Activated CD4-positive, alpha-beta memory T cell treated with anti-CD3 and anti-CD28 coated beads for 36 hours (primary cell): ENCODE data around the gene TBCD. TPM values are rescaled to one million over a fixed set of nuclear protein-coding genes. Genes with fewer than 3 reads are reported as not detected.
A peak's percentile ranks its signal among the peaks of the same experiment; 100 is the strongest.
"Not testable (repeated sequence)": the region's sequence is repeated elsewhere in the genome, so short reads cannot be mapped to it uniquely, and the experiment has no call there.

ENCODE experiments used
- CTCF ChIA-PET: fragments of 350-600 bp; sonication (Branson Sonifier 250); formaldehyde crosslinking; loops from one replicate; lab custom pipeline; 2021; ENCODE audit warnings: antibody characterized with exemption, inconsistent platforms; lab: Charles Lee
- POLR2A ChIA-PET: fragments of 350-600 bp; sonication (Branson Sonifier 250); formaldehyde crosslinking; loops from one replicate; lab custom pipeline; 2021; ENCODE audit warnings: antibody characterized with exemption; lab: Charles Lee
- DNase-seq: peaks from one replicate; pipeline ENCODE4 v3.0.0-alpha.2; 2020
- H3K27ac Mint-ChIP-seq: one replicate; pipeline ENCODE4 v1.8.0; 2021; ENCODE audit warnings: mixed read lengths
- H3K27me3 Mint-ChIP-seq: one replicate; pipeline ENCODE4 v1.8.0; 2021; ENCODE audit warnings: mixed read lengths
- H3K36me3 Mint-ChIP-seq: one replicate; pipeline ENCODE4 v1.8.0; 2021; ENCODE audit warnings: mixed read lengths
- H3K4me1 Mint-ChIP-seq: one replicate; pipeline ENCODE4 v1.8.0; 2021; ENCODE audit warnings: low read depth, mixed read lengths
- H3K4me3 Mint-ChIP-seq: one replicate; pipeline ENCODE4 v1.8.0; 2021; ENCODE audit warnings: mild to moderate bottlenecking, mixed read lengths
- H3K9me3 Mint-ChIP-seq: one replicate; pipeline ENCODE4 v1.8.0; 2021; ENCODE audit warnings: mixed read lengths
- intact Hi-C: fragments of 100-400 bp; cut with micrococcal nuclease; formaldehyde crosslinking; loops from one replicate; pipeline ENCODE4 v1.15.1; 2023
- total RNA-seq, 2 experiments: library from RNA; stranded (reverse); gene quantifications; one replicate each; pipeline ENCODE4 v1.2.3, GENCODE V29; 2021

TBCD gene
- total RNA-seq, 2 experiments from 2014 or later = 97.0 to 98.2 TPM

DNA sequence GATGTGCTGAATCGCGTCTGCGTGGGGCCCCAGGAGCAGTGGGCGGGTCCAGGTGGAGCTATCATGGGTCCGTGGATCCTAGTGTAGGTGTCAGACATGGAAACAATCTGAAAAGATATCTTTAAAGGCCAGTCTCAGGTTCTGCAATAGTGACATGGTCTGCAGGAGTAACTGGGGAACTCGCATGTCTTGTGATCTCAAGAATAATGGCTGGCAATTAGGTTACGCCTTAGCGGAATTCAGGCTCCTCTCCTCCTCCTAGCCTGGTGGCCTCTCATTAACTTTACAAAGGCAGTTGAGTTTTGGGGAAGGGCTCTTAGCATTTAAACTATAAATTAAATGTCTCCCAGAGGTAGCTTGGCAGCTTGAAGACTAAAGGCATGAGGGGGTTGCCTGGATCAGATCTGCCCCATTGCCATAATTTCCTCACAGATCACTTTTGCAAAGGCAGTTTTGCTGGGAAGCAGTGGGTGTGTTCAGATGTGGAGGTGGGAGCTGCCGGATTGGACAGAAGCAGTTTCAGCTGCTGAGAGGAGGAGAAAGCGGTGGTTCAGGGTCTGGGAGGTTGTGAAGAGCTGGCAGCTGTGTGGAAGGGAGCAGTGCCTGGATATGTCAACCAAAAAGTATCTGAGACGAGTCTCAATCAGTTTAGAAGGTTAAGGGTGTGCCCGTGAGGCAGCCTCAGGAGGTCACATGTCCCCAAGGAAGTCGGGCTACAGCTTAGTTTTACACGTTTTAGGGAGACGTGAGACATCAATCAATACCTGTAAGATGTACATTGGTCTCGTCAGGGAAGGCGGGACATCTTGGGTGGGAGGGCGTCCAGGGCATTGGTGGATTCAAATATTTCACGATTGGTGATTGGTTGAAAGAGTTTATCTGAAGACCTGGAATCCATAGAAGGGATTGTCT is 2.7 kb downstream of the TBCD start:
- ChIA-PET CTCF (interaction anchor here (0.8 to 1.9 kb wide), 3 partner anchors 9 to 21 kb away, joined by 3 to 5 read pairs (median 4); no protein-coding TSS in a partner anchor), POLR2A (no interaction called here)
- intact Hi-C loops = loop anchor here (5.0 to 10.0 kb wide), 2 partner anchors 107 to 660 kb away; partner anchors contain the start of genes FASN and WDR45B
- Mint-ChIP-seq H3K4me3 (no peak overlapping the region), H3K27ac (no peak overlapping the region), H3K36me3 (peaks cover 8% of the 10 kb centered on the region), H3K9me3 (no peaks in the 10 kb centered on the region), H3K4me1 (peaks cover 24% of the 10 kb centered on the region), H3K27me3 (no peaks in the 10 kb centered on the region)
- peak; percentile 15 for DNase-seq

DNA sequence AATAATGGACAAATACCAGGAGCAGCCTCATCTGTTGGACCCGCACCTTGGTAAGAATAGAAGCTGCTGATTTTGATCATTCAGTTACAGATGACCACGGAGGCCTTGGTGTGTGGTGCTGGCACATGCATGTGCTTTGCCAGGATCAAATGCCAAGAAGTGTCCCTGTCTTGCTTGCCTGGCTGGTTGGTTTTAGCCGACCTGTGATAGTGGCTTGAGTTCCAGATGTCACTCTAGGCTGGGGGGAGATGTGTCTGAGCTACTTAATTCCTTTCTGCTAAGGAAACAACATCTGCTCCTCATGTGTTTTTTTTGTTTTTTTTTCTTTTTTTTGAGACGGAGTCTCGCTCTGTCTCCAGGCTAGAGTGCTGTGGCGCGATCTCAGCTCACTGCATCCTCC is 4.3 kb downstream of the TBCD start:
- Mint-ChIP-seq H3K36me3 (peaks cover 13% of the 10 kb centered on the region), H3K4me1 (peaks cover 24% of the 10 kb centered on the region), H3K27me3 (no peaks in the 10 kb centered on the region), H3K27ac (no peak overlapping the region), H3K9me3 (no peaks in the 10 kb centered on the region), H3K4me3 (no peak overlapping the region)
- POLR2A ChIA-PET = no interaction called here
- DNase-seq = no peak
- intact Hi-C loops = loop anchor here (10.0 kb wide), 1 partner anchor 661 kb away; the partner anchor contains the start of gene FASN
- CTCF ChIA-PET = interaction anchor here (1.1 to 1.9 kb wide), 2 partner anchors 12 to 19 kb away, joined by 3 to 5 read pairs; no protein-coding TSS in a partner anchor

DNA sequence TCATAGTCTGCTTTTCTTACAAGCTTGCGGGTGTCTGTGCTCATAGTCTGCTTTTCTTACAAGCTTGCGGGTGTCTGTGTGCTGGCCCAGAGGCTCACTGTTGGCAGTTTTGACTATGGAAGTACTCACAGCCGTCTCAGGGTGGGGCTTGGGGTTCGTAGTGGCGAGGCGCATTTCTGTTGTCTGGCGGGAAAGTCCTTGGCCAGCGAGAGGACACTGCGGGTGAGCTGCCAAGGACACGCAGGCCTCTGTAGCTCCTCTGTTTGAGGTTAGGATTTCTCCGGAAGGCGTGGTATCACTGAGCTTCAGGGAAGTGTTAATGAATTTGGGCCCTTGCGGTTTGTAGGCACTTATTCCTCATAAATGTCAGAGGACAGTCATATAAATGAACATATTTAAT is 13.5 kb downstream of the TBCD start:
- Mint-ChIP-seq H3K27me3 (no peaks in the 10 kb centered on the region), H3K4me3 (no peak overlapping the region), H3K4me1 (no peaks in the 10 kb centered on the region), H3K36me3 (peaks cover 36% of the 10 kb centered on the region), H3K27ac (no peak overlapping the region), H3K9me3 (no peaks in the 10 kb centered on the region)
- DNase-seq = no peak
- CTCF ChIA-PET = interaction anchor here (2.6 kb wide), 1 partner anchor 10 kb away, joined by 12 read pairs; no protein-coding TSS in a partner anchor
- intact Hi-C loops = no loop called here
- POLR2A ChIA-PET = no interaction called here

DNA sequence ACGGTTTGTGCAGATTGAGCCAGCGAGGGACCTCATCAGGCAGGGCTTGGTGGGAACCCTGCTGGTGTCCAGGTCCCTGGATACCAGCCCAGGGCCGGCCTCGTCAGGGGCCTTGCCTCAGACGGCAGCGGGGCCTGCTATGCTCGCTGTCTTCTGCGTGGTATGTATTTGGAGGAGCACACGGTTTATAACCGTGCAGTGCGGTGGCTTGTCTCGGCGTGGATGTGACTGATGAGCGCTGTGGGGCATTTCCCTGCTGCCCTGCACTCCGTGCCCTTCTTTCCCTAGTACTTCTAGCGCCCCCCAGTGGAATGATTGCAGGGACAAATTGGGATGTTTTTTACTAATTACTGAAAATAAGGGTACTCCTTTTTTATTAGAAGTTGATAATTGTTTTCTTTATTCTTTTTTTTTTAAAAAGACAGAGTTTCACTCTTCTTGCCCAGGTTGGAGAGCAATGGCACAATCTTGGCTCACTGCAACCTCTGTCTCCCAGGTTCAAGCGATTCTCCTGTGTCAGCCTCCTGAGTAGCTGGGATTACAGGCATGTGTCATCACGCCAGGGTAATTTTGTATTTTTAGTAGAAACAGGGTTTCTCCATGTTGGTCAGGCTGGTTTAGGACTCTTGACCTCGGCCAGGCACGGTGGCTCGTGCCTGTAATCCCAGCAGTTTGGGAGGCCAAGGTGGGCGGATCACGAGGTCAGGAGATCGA is 15.3 kb downstream of the TBCD start:
- CTCF ChIA-PET = interaction anchor here (0.9 to 2.6 kb wide), 6 partner anchors 8 to 99 kb away, joined by 3 to 12 read pairs (median 4); no protein-coding TSS in a partner anchor

DNA sequence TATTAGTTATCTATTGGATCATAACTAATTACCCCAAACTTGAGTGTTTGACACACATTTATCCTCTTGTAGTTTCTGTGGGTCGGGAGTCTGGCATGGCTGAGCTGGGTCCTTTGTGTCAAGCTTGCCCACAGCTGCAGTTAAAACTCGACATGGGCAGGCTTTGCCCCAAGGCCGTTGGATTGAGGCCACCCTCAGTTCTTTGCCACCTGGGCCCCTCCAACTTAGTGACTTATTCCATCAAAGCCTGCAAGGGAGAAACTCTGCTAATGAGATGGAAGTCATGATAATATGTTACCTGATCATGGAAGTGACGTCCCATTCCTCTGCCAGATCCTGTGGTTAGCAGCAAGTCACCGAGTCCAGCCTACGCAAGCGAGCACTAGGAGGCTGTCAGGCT is 17.2 kb downstream of the TBCD start:
- CTCF ChIA-PET = interaction anchor here (1.4 to 2.6 kb wide), 3 partner anchors 13 to 101 kb away, joined by 3 to 8 read pairs (median 4); no protein-coding TSS in a partner anchor
- Mint-ChIP-seq H3K36me3 (peaks cover 36% of the 10 kb centered on the region), H3K4me3 (no peak overlapping the region), H3K27ac (no peak overlapping the region), H3K4me1 (no peaks in the 10 kb centered on the region), H3K27me3 (no peaks in the 10 kb centered on the region), H3K9me3 (no peaks in the 10 kb centered on the region)
- intact Hi-C loops = no loop called here
- POLR2A ChIA-PET = no interaction called here
- no peak for DNase-seq

More for the DNA sequence above, 15.3 kb downstream of the TBCD start:
- Mint-ChIP-seq H3K36me3 (peaks cover 38% of the 10 kb centered on the region), H3K9me3 (no peaks in the 10 kb centered on the region), H3K4me3 (no peak overlapping the region), H3K27ac (no peak overlapping the region), H3K27me3 (no peaks in the 10 kb centered on the region), H3K4me1 (no peaks in the 10 kb centered on the region)
- intact Hi-C loops = no loop called here
- POLR2A ChIA-PET = no interaction called here
- peak; percentile 50 for DNase-seq

DNA sequence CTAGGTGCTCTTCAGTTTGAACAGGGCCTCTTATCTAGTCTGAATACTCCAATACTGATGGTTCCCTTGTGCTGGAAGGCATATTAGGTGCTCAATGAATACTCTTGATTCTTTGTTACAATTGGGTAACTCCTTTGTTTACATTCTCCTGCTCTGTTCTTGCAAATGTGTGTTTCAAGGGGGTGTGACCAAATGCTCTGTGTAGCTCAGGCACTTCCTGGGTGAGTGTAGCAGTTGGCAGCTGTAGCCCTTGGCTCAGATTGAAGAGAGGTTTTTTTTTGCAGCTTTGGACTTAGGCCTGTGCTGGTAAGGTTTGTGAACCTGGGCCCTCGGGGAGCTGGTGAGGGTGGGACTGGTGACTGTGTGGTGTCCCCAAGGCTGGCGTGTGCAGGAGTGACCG is 20.2 kb downstream of the TBCD start:
- Mint-ChIP-seq H3K4me3 (no peak overlapping the region), H3K36me3 (peaks cover 32% of the 10 kb centered on the region), H3K27me3 (no peaks in the 10 kb centered on the region), H3K4me1 (peaks cover 5% of the 10 kb centered on the region), H3K27ac (no peak overlapping the region), H3K9me3 (no peaks in the 10 kb centered on the region)
- ChIA-PET CTCF (interaction anchor here (0.9 kb wide), 1 partner anchor 104 kb away, joined by 5 read pairs; no protein-coding TSS in a partner anchor), POLR2A (no interaction called here)
- no peak for DNase-seq
- intact Hi-C loops = loop anchor here (10.0 kb wide), 1 partner anchor 107 kb away; no protein-coding TSS in a partner anchor

DNA sequence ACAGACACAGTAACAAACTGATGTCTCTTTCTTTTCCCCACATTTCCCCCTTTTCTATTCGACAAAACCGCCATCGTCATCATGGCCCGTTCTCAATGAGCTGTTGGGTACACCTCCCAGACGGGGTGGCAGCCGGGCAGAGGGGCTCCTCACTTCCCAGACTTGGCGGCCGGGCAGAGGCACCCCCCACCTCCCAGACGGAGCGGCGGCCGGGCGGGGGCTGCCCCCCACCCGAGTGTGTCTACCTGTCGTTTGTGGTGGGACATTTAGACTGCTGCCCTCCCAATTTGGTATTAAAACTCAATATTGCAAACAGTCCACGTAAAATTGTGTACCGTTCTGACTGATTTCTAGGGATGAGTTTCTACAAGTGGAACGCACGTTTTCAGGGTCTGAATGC is 22.6 kb downstream of the TBCD start:
- POLR2A ChIA-PET, H3K27me3 Mint-ChIP-seq, DNase-seq, H3K9me3 Mint-ChIP-seq, H3K27ac Mint-ChIP-seq, H3K4me1 Mint-ChIP-seq, H3K4me3 Mint-ChIP-seq: not testable (repeated sequence)
- peaks cover 20% of the 10 kb centered on the region for H3K36me3 Mint-ChIP-seq
- CTCF ChIA-PET = interaction anchor here (0.6 to 3.9 kb wide), 5 partner anchors 9 to 364 kb away, joined by 3 to 25 read pairs (median 4); no protein-coding TSS in a partner anchor
- intact Hi-C loops = loop anchor here (10.0 kb wide), 1 partner anchor 110 kb away; no protein-coding TSS in a partner anchor

DNA sequence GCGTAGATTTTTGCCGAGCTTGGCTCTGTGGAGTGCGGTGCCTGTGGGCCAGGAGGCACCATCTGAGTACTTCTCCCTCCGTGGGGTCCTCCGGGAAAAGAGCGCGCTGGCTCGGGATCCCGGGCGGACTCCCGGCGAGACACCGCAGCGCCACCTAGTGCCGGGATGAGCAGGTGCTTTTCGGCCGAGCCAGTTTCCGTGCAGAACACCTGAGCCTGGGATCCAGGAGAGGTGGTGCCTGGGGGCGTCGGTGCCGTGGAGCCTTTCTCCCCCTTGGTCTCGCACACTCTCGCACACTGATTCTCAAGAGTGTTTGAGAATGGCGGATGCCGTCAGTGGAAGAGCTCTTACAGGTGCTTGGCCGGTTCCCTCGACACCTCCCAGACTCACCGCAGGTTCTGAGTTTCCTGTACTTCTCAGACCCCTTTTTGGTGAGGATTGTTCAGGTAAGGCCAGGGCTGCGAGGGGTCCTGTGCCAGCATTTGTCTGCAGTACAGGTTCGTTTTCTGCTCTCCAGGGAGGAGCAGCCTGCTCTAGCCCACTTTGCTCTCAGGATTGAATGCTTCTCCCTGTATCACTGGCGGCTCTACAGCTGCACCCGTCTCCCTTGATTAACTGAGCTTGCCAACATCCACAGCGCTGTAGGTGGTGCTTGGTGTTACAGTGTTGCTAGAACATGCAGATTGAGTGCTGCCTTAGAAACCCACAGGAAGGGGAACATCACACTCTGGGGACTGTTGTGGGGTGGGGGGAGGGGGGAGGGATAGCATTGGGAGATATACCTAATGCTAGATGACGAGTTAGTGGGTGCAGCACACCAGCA is 23.3 kb downstream of the TBCD start:
- intact Hi-C loops = loop anchor here (10.0 kb wide), 1 partner anchor 110 kb away; no protein-coding TSS in a partner anchor
- no peak overlapping the region for H3K4me3 Mint-ChIP-seq

DNA sequence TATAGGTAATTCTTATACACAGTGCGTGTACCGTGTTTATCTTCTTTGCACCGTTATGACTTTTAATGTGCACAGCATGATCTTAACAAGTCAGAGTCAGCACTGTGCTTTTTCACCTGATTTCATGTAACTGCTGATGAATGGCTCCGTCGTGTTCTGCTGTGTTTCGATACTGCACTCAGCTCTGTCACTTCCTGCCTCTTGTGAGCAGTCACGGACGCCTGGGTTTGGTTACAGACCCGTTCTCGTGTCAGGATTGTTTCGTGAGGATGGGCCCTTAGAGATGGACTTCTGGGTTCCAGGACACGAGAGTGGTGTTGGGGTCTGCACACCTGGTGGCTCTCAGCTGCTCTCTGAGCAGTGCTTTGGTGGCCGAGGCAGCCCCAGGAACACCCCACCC is 24.6 kb downstream of the TBCD start:
- POLR2A ChIA-PET = no interaction called here
- H3K27ac Mint-ChIP-seq = no peak overlapping the region

More for the DNA sequence above, 23.3 kb downstream of the TBCD start:
- peak; percentile 52 for DNase-seq
- H3K27ac Mint-ChIP-seq = no peak overlapping the region
- H3K36me3 Mint-ChIP-seq = peaks cover 17% of the 10 kb centered on the region
- peaks cover 5% of the 10 kb centered on the region for H3K4me1 Mint-ChIP-seq
- CTCF ChIA-PET = interaction anchor here (0.6 to 3.9 kb wide), 8 partner anchors 9 to 425 kb away, joined by 3 to 25 read pairs (median 4); no protein-coding TSS in a partner anchor
- H3K27me3 Mint-ChIP-seq = no peaks in the 10 kb centered on the region
- POLR2A ChIA-PET = no interaction called here
- no peaks in the 10 kb centered on the region for H3K9me3 Mint-ChIP-seq

DNA sequence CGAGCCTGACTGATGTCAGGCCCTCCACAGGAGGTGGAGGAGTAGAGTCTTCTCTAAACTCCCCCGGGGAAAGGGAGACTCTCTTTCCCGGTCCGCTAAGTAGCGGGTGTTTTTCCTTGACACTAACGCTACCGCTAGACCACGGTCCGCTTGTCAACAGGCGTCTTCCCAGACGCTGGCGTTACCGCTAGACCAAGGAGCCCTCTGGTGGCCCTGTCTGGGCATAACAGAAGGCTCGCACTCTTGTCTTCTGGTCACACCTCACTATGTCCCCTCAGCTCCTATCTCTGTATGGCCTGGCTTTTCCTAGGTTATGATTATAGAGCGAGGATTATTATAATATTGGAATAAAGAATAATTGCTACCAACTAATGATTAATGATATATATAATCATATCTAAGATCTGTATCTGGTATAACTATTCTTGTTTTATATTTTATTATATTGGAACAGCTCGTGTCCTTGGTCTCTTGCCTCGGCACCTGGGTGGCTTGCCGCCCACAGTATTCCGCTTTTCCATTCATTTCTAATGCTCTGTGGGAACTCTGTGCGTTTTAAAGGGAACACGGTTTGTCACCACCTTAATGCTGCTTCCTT is 26.0 kb downstream of the TBCD start:
- CTCF ChIA-PET = interaction anchor here (0.6 to 3.9 kb wide), 2 partner anchors 20 to 110 kb away, joined by 3 to 25 read pairs; no protein-coding TSS in a partner anchor
- H3K4me1 Mint-ChIP-seq = peaks cover 13% of the 10 kb centered on the region
- H3K27ac Mint-ChIP-seq, POLR2A ChIA-PET, H3K4me3 Mint-ChIP-seq, H3K27me3 Mint-ChIP-seq, H3K9me3 Mint-ChIP-seq: not testable (repeated sequence)
- DNase-seq = peak; percentile 42
- intact Hi-C loops = loop anchor here (10.0 kb wide), 1 partner anchor 113 kb away; no protein-coding TSS in a partner anchor
- peaks cover 12% of the 10 kb centered on the region for H3K36me3 Mint-ChIP-seq

More for the DNA sequence above, 24.6 kb downstream of the TBCD start:
- Mint-ChIP-seq H3K36me3 (peaks cover 17% of the 10 kb centered on the region), H3K4me1 (peaks cover 5% of the 10 kb centered on the region), H3K4me3 (no peak overlapping the region), H3K9me3 (no peaks in the 10 kb centered on the region), H3K27me3 (no peaks in the 10 kb centered on the region)
- intact Hi-C loops = loop anchor here (10.0 kb wide), 1 partner anchor 112 kb away; no protein-coding TSS in a partner anchor
- no peak for DNase-seq
- CTCF ChIA-PET = interaction anchor here (1.5 to 3.9 kb wide), 3 partner anchors 11 to 108 kb away, joined by 3 to 25 read pairs (median 12); no protein-coding TSS in a partner anchor
